K562 (cell line): ENCODE measurements around the gene HLA-DRB1. TPM values are rescaled to one million over a fixed set of nuclear protein-coding genes. Genes with fewer than 3 reads are reported as not detected.

ENCODE experiments used
- ATAC-seq: fragments of 200-7000 bp; cut with Tn5 transposase; 3 replicates; pipeline ENCODE4 v1.9.1; 2020; ENCODE audit warnings: moderate library complexity
- BruUV-seq: library from RNA; stranded (reverse); fragments of 400-500 nt; replicated peaks from 2 replicates; lab custom pipeline; 2021; lab: Mats Ljungman, UMichigan
- CTCF ChIA-PET: fragments of 300-600 bp; formaldehyde crosslinking; extraction: SDS; loops from one replicate; lab custom pipeline; 2021; ENCODE audit warnings: low intra/inter-chr PET ratio; lab: Yijun Ruan, JAX
- POLR2A ChIA-PET: fragments of 300-600, 350-650 bp; sonication (Branson Sonifier 250); formaldehyde crosslinking; extraction: SDS; loops from one replicate; lab custom pipeline; 2021; ENCODE audit warnings: antibody characterized with exemption, inconsistent platforms; lab: Yijun Ruan, JAX
- DNase-seq, 4 experiments: peaks; one replicate each; pipeline versions ENCODE4 v3.0.0 to v3.0.0-alpha.2; 2011 to 2018; ENCODE audit warnings: low spot score in 3 of 4, mixed read lengths in 3 of 4; ENCODE audit errors: extremely low read depth in 1 of 4
- FAIRE-seq: peaks from 2 replicates; lab custom pipeline; 2011; peaks lifted over from hg19 to GRCh38; lab: Jason Lieb, UNC
- H2AFZ ChIP-seq: 2 replicates; pipeline ENCODE4 v1.6.0; 2011; ENCODE audit warnings: low read depth, low read length, control low read depth, inconsistent platforms
- H3K27ac ChIP-seq: fragments of 200-600 bp; 3 replicates; pipeline ENCODE4 v1.8.0; 2011; ENCODE audit warnings: low read depth, mild to moderate bottlenecking, control low read depth, inconsistent platforms, low read length, moderate library complexity, mixed read lengths; ENCODE audit errors: extremely low read depth
- H3K27me3 ChIP-seq, 2 experiments: fragments of 300-600 bp in 1 of 2; 2 replicates in 1 of 2; 3 replicates in 1 of 2; pipeline versions ENCODE4 v1.6.0 to v1.8.0; 2011; ENCODE audit warnings: inconsistent platforms in 2 of 2, low read length in 2 of 2, mild to moderate bottlenecking in 1 of 2, mixed read lengths in 1 of 2, moderate library complexity in 1 of 2; ENCODE audit not compliant: control insufficient read depth in 2 of 2, insufficient read depth in 2 of 2
- H3K36me3 ChIP-seq: fragments of 300-600 bp; 3 replicates; pipeline ENCODE4 v1.8.0; 2011; ENCODE audit warnings: mild to moderate bottlenecking, low read length, inconsistent platforms; ENCODE audit not compliant: control insufficient read depth, insufficient read depth
- H3K4me1 ChIP-seq, 2 experiments: fragments of 200-600 bp in 1 of 2; replicated peaks in 1 of 2; 2 replicates in 1 of 2; 3 replicates in 1 of 2; pipeline versions ENCODE4 v1.5.1 to v1.8.0; 2011; ENCODE audit warnings: inconsistent platforms in 2 of 2, low read length in 2 of 2, mild to moderate bottlenecking in 1 of 2, mixed read lengths in 1 of 2, moderate library complexity in 1 of 2; ENCODE audit not compliant: control insufficient read depth in 2 of 2, insufficient read depth in 2 of 2
- H3K4me2 ChIP-seq: 2 replicates; pipeline ENCODE4 v1.6.1; 2011; ENCODE audit warnings: low read length, control low read depth, inconsistent platforms, mixed read lengths; ENCODE audit not compliant: insufficient read depth
- H3K4me3 ChIP-seq: fragments of 200-600 bp; sonication (generic), shearing (Covaris generic); 2 replicates; pipeline ENCODE4 v1.5.1; 2016; ENCODE audit warnings: control low read depth, inconsistent platforms
- H3K79me2 ChIP-seq: fragments of 200-600 bp; 3 replicates; pipeline ENCODE4 v1.8.0; 2011; ENCODE audit warnings: low read length, inconsistent platforms; ENCODE audit not compliant: control insufficient read depth, insufficient read depth
- H3K9ac ChIP-seq, 2 experiments: 2 replicates each; pipeline versions ENCODE4 v1.6.0 to v1.6.1; 2011; ENCODE audit warnings: low read depth in 2 of 2, low read length in 2 of 2, control low read depth in 1 of 2, inconsistent platforms in 1 of 2, mild to moderate bottlenecking in 1 of 2, mixed read lengths in 1 of 2; ENCODE audit not compliant: insufficient read depth in 1 of 2
- H3K9me1 ChIP-seq: one replicate; pipeline ENCODE4 v1.6.0; 2011; ENCODE audit warnings: inconsistent platforms, mild to moderate bottlenecking, low read length, moderate library complexity; ENCODE audit not compliant: control insufficient read depth, insufficient read depth
- H3K9me3 ChIP-seq: replicated peaks from 2 replicates; pipeline ENCODE4 v1.5.1; 2011; ENCODE audit warnings: low read depth, low read length, inconsistent platforms; ENCODE audit not compliant: control insufficient read depth, insufficient read depth
- H4K20me1 ChIP-seq: replicated peaks from 2 replicates; pipeline ENCODE4 v1.6.1; 2011; ENCODE audit warnings: low read length, inconsistent platforms, mixed read lengths; ENCODE audit not compliant: control insufficient read depth, insufficient read depth
- BCOR ChIP-seq: fragments of 450-650 bp; IDR thresholded peaks from 2 replicates; pipeline ENCODE4 v1.6.1; 2016
- CC2D1A ChIP-seq: fragments of 450-650 bp; IDR thresholded peaks from 2 replicates; pipeline ENCODE4 v1.6.1; 2017; ENCODE audit warnings: mild to moderate bottlenecking
- GTF2A2 ChIP-seq: IDR thresholded peaks from 2 replicates; pipeline ENCODE4 v1.6.1; 2016; ENCODE audit warnings: mild to moderate bottlenecking, missing genetic modification characterization, missing compliant biosample characterization
- KAT7 ChIP-seq: sonication (generic); formaldehyde crosslinking; IDR thresholded peaks from 2 replicates; pipeline ENCODE4 v1.8.0; 2022; ENCODE audit warnings: missing genetic modification reagents, mild to moderate bottlenecking, borderline replicate concordance
- NCOA6 ChIP-seq: fragments of 450-650 bp; IDR thresholded peaks from 2 replicates; pipeline ENCODE4 v1.6.1; 2017; ENCODE audit warnings: mild to moderate bottlenecking
- POU5F1 ChIP-seq: fragments of 150-350 bp; IDR thresholded peaks from 2 replicates; pipeline ENCODE4 v1.6.1; 2014; ENCODE audit warnings: borderline replicate concordance, low read length, low read depth, mild to moderate bottlenecking; ENCODE audit not compliant: partially characterized antibody
- U2AF1 ChIP-seq: fragments of 200-400 bp; formaldehyde crosslinking; optimal IDR thresholded peaks from 2 replicates; pipeline ENCODE3; 2017; ENCODE audit warnings: mild to moderate bottlenecking, low read depth, low read length, moderate library complexity
- ZBTB7A ChIP-seq: IDR thresholded peaks from 2 replicates; pipeline ENCODE4 v1.6.1; 2011; ENCODE audit warnings: low read depth, mild to moderate bottlenecking, low read length, moderate library complexity, borderline replicate concordance; ENCODE audit not compliant: control insufficient read depth
- ZNF134 ChIP-seq: fragments of 250-450 bp; sonication (Bioruptor Pico); conservative IDR thresholded peaks from 2 replicates; pipeline ENCODE4 v1.4.0; 2020
- ZNF780A ChIP-seq: fragments of 250-450 bp; sonication (Bioruptor Pico); IDR thresholded peaks from 2 replicates; pipeline ENCODE4 v1.5.0; 2021; ENCODE audit warnings: mild to moderate bottlenecking
- WGBS: fragments of 100-300 bp; shearing (Covaris generic); methylation state at CpG from one replicate; pipeline ENCODE4 v1.1.6; 2016; ENCODE audit warnings: low coverage, mixed read lengths; ENCODE audit not compliant: insufficient coverage; ENCODE audit errors: missing lambda C conversion rate; 5-methylcytosine and 5-hydroxymethylcytosine counted together
- in situ Hi-C: fragments of 300-500 bp; cut with MboI; formaldehyde crosslinking; loops from 4 replicates; pipeline ENCODE4 v1.15.0; 2018; ENCODE audit warnings: inconsistent platforms, mixed read lengths
- intact Hi-C: fragments of 100-400 bp; cut with micrococcal nuclease; formaldehyde crosslinking; loops from 2 replicates; pipeline ENCODE4 v1.14.2; 2022
- polyA plus RNA-seq, 8 experiments: library from polyadenylated mRNA; depleted of rRNA in 4 of 8; stranded (reverse) in 5 of 8; unstranded in 3 of 8; fragments of >200 nt; fragmentation: Nextera tagmentation in 2 of 8; fragmentation: Illumina TruSeq in 1 of 8; extraction: Ambion mirVana in 2 of 8; extraction: Trizol in 1 of 8; gene quantifications; 2 replicates each; pipeline versions ENCODE4 v1.2.1 to v1.2.3, GENCODE V29; 2011 to 2014; ENCODE audit warnings: inconsistent platforms in 1 of 8, missing spikeins in 1 of 8
- total RNA-seq, 7 experiments: library from RNA; depleted of rRNA in 6 of 7; stranded (reverse); fragments of >200 nt in 6 of 7; fragmentation: Illumina TruSeq in 2 of 7; extraction: Trizol in 2 of 7; gene quantifications; 2 replicates each; pipeline versions ENCODE4 v1.2.1 to v1.2.3, GENCODE V29; 2011 to 2021; ENCODE audit warnings: low replicate concordance in 1 of 7
- TF ChIP-seq, protein P1 (sequence below), 2 experiments: fragments of 450-650 bp in 1 of 2; sonication (generic) in 1 of 2; formaldehyde crosslinking in 1 of 2; IDR thresholded peaks in 1 of 2; conservative IDR thresholded peaks in 1 of 2; 2 replicates each; pipeline versions ENCODE4 v1.6.1 to v1.8.1; 2016 to 2023; ENCODE audit warnings: mild to moderate bottlenecking in 2 of 2, moderate library complexity in 2 of 2, inconsistent platforms in 1 of 2, missing genetic modification reagents in 1 of 2
- TF ChIP-seq, protein P2 (sequence below): fragments of 250-450 bp; sonication (Bioruptor Pico); IDR thresholded peaks from 2 replicates; pipeline ENCODE4 v1.5.0; 2021; ENCODE audit warnings: mild to moderate bottlenecking, borderline replicate concordance
- TF ChIP-seq, protein P3 (sequence below): fragments of 450-650 bp; IDR thresholded peaks from 2 replicates; pipeline ENCODE4 v1.6.1; 2017; ENCODE audit warnings: antibody characterized with exemption, mild to moderate bottlenecking
- TF ChIP-seq, protein P4 (sequence below): fragments of 450-650 bp; formaldehyde crosslinking; IDR thresholded peaks from 2 replicates; pipeline ENCODE4 v1.4.0; 2020; ENCODE audit warnings: mild to moderate bottlenecking, moderate library complexity

HLA-DRB1 gene
- total and polyA plus RNA-seq, 9 of the 15 experiments (the other 6 are each of a cell fraction or from before 2014, with no cell fraction given), result 0.06 to 0.78 (median 0.06) TPM; not detected in 6

DNA sequence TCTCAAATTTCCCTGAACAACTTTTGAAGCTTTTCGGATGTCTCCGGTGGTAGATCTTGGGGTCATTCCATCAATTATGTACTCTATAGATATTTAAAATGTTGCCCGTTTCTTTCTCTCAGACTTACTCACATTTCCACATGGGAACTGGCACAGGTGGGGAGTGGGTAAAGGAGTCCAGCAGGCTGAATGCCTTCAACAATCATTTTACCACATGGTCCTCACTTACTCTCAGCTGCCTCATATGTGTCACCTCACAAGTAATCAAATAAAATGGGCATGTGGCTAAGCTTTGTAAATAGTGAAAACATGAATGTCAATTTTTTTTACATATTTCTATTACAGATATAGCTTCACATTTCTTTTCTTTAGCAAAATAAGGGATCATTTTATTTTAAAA is 48.2 kb upstream of the HLA-DRB1 start:
- BruUV-seq, result no TSS peak
- Histone ChIP-seq H3K79me2 (no peaks in the 10 kb centered on the region), H3K4me1 (no peaks in the 10 kb centered on the region), H3K9ac (no peak overlapping the region), H3K27me3 (no peaks in the 10 kb centered on the region), H2AFZ (no peak overlapping the region), H3K27ac (no peak overlapping the region), H3K9me3 (no peaks in the 10 kb centered on the region), H3K4me3 (no peak overlapping the region), H3K4me2 (no peak overlapping the region), H3K36me3 (no peaks in the 10 kb centered on the region), H4K20me1 (no peaks in the 10 kb centered on the region), H3K9me1 (no peaks in the 10 kb centered on the region)
- ChIA-PET CTCF (no interaction called here), POLR2A (no interaction called here)
- in situ Hi-C loops (loop anchor here (5.0 kb wide), 1 partner anchor 104 kb away; the partner anchor contains the start of gene HLA-DQA2), intact Hi-C loops (no loop called here)
- FAIRE-seq (no peak), ATAC-seq (no peak), DNase-seq (no peak)
- 0% methylated on average over 3 of the region's 3 CpGs for WGBS
- no peak for TF ChIP-seq POU5F1
- no peak for TF ChIP-seq ZNF134 (CRISPR knock-in tag)
- no peak for TF ChIP-seq ZNF780A (CRISPR knock-in tag)
- TF ChIP-seq KAT7 (CRISPR knock-in tag), result no peak
- TF ChIP-seq, protein P1, sequence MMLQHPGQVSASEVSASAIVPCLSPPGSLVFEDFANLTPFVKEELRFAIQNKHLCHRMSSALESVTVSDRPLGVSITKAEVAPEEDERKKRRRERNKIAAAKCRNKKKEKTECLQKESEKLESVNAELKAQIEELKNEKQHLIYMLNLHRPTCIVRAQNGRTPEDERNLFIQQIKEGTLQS (IDR thresholded peaks at IDR 0.05), result no peak
- TF ChIP-seq, protein P1 (CRISPR knock-in tag; conservative IDR thresholded peaks at IDR 0.05), result no peak
- TF ChIP-seq U2AF1, result no peak
- TF ChIP-seq NCOA6, result no peak
- no peak for TF ChIP-seq BCOR
- TF ChIP-seq, protein P2, sequence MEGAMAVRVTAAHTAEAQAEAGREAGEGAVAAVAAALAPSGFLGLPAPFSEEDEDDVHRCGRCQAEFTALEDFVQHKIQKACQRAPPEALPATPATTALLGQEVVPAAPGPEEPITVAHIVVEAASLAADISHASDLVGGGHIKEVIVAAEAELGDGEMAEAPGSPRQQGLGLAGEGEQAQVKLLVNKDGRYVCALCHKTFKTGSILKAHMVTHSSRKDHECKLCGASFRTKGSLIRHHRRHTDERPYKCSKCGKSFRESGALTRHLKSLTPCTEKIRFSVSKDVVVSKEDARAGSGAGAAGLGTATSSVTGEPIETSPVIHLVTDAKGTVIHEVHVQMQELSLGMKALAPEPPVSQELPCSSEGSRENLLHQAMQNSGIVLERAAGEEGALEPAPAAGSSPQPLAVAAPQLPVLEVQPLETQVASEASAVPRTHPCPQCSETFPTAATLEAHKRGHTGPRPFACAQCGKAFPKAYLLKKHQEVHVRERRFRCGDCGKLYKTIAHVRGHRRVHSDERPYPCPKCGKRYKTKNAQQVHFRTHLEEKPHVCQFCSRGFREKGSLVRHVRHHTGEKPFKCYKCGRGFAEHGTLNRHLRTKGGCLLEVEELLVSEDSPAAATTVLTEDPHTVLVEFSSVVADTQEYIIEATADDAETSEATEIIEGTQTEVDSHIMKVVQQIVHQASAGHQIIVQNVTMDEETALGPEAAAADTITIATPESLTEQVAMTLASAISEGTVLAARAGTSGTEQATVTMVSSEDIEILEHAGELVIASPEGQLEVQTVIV, result no peak
- TF ChIP-seq, protein P3, sequence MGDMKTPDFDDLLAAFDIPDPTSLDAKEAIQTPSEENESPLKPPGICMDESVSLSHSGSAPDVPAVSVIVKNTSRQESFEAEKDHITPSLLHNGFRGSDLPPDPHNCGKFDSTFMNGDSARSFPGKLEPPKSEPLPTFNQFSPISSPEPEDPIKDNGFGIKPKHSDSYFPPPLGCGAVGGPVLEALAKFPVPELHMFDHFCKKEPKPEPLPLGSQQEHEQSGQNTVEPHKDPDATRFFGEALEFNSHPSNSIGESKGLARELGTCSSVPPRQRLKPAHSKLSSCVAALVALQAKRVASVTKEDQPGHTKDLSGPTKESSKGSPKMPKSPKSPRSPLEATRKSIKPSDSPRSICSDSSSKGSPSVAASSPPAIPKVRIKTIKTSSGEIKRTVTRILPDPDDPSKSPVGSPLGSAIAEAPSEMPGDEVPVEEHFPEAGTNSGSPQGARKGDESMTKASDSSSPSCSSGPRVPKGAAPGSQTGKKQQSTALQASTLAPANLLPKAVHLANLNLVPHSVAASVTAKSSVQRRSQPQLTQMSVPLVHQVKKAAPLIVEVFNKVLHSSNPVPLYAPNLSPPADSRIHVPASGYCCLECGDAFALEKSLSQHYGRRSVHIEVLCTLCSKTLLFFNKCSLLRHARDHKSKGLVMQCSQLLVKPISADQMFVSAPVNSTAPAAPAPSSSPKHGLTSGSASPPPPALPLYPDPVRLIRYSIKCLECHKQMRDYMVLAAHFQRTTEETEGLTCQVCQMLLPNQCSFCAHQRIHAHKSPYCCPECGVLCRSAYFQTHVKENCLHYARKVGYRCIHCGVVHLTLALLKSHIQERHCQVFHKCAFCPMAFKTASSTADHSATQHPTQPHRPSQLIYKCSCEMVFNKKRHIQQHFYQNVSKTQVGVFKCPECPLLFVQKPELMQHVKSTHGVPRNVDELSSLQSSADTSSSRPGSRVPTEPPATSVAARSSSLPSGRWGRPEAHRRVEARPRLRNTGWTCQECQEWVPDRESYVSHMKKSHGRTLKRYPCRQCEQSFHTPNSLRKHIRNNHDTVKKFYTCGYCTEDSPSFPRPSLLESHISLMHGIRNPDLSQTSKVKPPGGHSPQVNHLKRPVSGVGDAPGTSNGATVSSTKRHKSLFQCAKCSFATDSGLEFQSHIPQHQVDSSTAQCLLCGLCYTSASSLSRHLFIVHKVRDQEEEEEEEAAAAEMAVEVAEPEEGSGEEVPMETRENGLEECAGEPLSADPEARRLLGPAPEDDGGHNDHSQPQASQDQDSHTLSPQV, result no peak
- TF ChIP-seq, protein P4, sequence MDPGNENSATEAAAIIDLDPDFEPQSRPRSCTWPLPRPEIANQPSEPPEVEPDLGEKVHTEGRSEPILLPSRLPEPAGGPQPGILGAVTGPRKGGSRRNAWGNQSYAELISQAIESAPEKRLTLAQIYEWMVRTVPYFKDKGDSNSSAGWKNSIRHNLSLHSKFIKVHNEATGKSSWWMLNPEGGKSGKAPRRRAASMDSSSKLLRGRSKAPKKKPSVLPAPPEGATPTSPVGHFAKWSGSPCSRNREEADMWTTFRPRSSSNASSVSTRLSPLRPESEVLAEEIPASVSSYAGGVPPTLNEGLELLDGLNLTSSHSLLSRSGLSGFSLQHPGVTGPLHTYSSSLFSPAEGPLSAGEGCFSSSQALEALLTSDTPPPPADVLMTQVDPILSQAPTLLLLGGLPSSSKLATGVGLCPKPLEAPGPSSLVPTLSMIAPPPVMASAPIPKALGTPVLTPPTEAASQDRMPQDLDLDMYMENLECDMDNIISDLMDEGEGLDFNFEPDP (CRISPR knock-in tag), result no peak
- TF ChIP-seq GTF2A2 (tag), result no peak
- TF ChIP-seq ZBTB7A, result no peak
- TF ChIP-seq CC2D1A, result no peak
